ENCODE measurements around the gene MLEC. TPM values are rescaled to one million over a fixed set of nuclear protein-coding genes. Genes with fewer than 3 reads are reported as not detected.

The MLEC gene
- total RNA-seq, 3 donors from 2014 or later: 67.6 to 75.4 (median 67.8) TPM

DNA sequence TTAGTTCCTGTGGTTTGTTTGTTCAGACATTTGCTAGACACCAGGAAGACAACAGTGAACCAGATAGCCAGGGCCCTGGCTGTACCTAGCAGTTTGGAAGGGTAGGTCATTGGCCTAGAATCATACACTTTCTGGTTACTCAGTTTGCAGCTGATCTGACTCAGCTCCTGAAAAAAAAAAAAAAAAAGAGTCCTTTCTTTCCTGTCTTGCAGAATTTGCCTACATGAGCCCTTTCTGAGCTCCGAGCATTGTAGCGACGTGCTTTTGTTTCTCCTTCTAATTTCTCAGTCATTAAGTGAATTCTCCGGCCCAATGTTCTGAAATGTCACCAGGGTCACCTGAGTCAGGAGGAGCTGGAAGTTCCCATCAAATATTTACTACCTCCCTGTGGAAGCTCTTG lies 44.1 kb upstream of the MLEC start:
- TF ChIP-seq POLR2A (IDR thresholded peaks at IDR 0.05) (no peak), POLR2AphosphoS5 (IDR thresholded peaks at IDR 0.05) (no peak)
- TF ChIP-seq, protein P1, sequence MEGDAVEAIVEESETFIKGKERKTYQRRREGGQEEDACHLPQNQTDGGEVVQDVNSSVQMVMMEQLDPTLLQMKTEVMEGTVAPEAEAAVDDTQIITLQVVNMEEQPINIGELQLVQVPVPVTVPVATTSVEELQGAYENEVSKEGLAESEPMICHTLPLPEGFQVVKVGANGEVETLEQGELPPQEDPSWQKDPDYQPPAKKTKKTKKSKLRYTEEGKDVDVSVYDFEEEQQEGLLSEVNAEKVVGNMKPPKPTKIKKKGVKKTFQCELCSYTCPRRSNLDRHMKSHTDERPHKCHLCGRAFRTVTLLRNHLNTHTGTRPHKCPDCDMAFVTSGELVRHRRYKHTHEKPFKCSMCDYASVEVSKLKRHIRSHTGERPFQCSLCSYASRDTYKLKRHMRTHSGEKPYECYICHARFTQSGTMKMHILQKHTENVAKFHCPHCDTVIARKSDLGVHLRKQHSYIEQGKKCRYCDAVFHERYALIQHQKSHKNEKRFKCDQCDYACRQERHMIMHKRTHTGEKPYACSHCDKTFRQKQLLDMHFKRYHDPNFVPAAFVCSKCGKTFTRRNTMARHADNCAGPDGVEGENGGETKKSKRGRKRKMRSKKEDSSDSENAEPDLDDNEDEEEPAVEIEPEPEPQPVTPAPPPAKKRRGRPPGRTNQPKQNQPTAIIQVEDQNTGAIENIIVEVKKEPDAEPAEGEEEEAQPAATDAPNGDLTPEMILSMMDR (IDR thresholded peaks at IDR 0.05): no peak
- no peak for DNase-seq (ENCODE audit: low spot score in 2 of 2)
- peaks cover 6 to 13% of the 10 kb centered on the region in 2 donors for H3K4me1 ChIP-seq
- no peaks in the 10 kb centered on the region for H3K9me3 ChIP-seq
- no peak overlapping the region for H3K27ac ChIP-seq
- H3K4me3 ChIP-seq: no peak overlapping the region
- intact Hi-C loops (cut with DNase I; ENCODE audit: low total_unique reads): no loop called here
- peaks cover 3 to 62% of the 10 kb centered on the region in 2 donors for H3K27me3 ChIP-seq
- no peaks in the 10 kb centered on the region for H3K36me3 ChIP-seq

DNA sequence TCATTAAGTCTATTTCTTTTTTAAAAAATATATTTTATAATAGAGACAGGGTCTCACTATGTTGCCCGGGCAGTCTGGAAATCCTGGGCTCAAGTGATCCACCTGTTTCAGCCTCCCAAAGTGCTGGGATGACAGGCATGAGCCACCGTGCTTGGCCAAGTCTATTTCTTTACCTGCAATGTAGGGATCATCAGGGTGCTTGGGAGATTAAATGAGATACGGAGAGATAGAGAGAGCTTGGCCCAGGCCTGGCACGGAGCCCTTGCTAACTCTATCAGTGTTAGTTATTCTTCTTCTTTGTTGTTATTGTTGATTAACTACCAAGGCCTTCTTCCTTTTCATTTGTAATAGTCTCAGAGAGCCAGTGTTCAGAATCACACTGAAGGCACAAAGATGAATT lies 43.4 kb upstream of the MLEC start:
- Histone ChIP-seq H3K27me3 (peaks cover 3 to 62% of the 10 kb centered on the region in 2 donors), H3K4me1 (peaks cover 6 to 13% of the 10 kb centered on the region in 2 donors), H3K4me3 (no peak overlapping the region), H3K27ac (no peak overlapping the region), H3K9me3 (no peaks in the 10 kb centered on the region), H3K36me3 (no peaks in the 10 kb centered on the region)
- TF ChIP-seq, protein P1 (IDR thresholded peaks at IDR 0.05): no peak
- no peak for TF ChIP-seq POLR2A (IDR thresholded peaks at IDR 0.05)
- DNase-seq (ENCODE audit: low spot score in 2 of 2): no peak
- intact Hi-C loops (cut with DNase I; ENCODE audit: low total_unique reads): no loop called here

- Histone ChIP-seq H3K4me3 (no peak overlapping the region), H3K36me3 (no peaks in the 10 kb centered on the region), H3K27ac (no peak overlapping the region), H3K9me3 (no peaks in the 10 kb centered on the region), H3K27me3 (peaks cover 3 to 63% of the 10 kb centered on the region in 2 donors), H3K4me1 (peaks cover 5 to 6% of the 10 kb centered on the region in 2 donors)
- intact Hi-C loops (cut with DNase I; ENCODE audit: low total_unique reads): no loop called here
- TF ChIP-seq POLR2A (IDR thresholded peaks at IDR 0.05) (no peak), POLR2AphosphoS5 (IDR thresholded peaks at IDR 0.05) (no peak)
- TF ChIP-seq, protein P1 (IDR thresholded peaks at IDR 0.05): no peak
- no peak for DNase-seq (ENCODE audit: low spot score in 2 of 2)
Observed at GRCh38 chr12:120646044-120646443, 40.9 kb upstream of the MLEC start.

DNA sequence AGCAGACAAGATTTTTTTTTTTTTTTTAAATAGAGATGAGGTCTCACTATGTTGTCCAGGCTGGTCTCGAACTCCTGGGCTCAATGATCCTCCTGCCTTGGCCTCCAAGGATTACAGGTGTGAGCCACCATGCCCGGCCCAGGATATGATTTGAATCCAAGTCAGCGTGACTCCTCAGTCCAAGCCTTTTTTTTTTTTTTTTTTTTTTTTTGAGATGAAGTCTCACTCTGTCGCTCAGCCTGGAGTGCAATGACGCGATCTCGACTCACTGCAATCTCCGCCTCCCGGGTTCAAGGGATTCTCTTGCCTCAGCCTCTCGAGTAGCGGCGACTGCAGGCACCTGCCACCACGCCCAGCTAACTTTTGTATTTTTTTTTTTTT lies 39.6 kb upstream of the MLEC start:
- DNase-seq (ENCODE audit: low spot score in 2 of 2): no peak
- H3K36me3 ChIP-seq: no peaks in the 10 kb centered on the region
- H3K4me3 ChIP-seq: no peak overlapping the region
- intact Hi-C loops (cut with DNase I; ENCODE audit: low total_unique reads): no loop called here
- no peaks in the 10 kb centered on the region for H3K4me1 ChIP-seq
- no peaks in the 10 kb centered on the region for H3K9me3 ChIP-seq
- TF ChIP-seq POLR2AphosphoS5 (IDR thresholded peaks at IDR 0.05): no peak
- TF ChIP-seq, protein P1 (IDR thresholded peaks at IDR 0.05): no peak
- no peak for TF ChIP-seq POLR2A (IDR thresholded peaks at IDR 0.05)
- no peak overlapping the region for H3K27ac ChIP-seq
- H3K27me3 ChIP-seq: peaks cover 0 to 50% of the 10 kb centered on the region in 2 donors

DNA sequence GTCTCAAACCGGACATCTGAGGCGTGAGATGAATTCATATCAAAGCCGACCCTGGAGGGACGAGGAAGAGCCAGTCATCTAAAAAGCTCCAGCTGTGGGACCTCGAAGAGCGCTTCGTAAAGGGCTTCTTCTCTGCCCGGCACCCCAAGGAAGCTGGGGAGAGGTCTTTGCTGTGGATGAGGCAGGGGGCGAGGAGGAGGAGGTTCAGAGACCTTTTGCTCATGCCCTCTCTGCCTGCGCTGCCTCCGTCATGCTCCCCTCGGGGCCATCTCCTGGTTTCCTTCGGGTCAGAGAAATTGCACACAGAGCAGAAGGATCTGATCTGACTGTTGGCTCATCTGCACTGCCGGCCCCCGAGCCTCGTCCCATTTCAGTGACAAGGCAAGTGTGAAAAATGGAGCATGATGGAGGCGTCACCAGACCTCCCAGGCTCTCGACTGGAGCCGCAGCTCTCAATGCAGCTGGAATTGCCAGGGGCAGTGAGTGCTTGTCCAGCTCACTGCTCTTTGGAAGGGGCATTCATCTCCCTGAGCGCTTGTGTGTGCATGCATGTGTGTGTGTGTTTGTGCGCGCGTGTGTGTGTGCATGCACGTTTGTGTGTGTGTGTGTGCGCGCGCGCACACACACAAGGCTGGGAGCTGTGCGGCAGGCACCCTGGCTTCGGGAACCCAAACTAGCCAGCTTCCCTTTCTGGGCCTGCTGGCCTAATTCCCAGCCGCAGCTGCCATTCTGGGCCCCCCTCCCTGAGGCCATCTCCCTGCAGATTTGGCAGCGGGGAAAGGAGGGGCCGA lies 37.3 kb upstream of the MLEC start:
- Histone ChIP-seq H3K27ac (peak overlapping the region in 1 of 2 donors; percentile 52), H3K9me3 (no peaks in the 10 kb centered on the region), H3K4me1 (no peaks in the 10 kb centered on the region), H3K4me3 (peak overlapping the region; percentile 28 to 63 (median 36)), H3K27me3 (peaks cover 3 to 46% of the 10 kb centered on the region in 2 donors), H3K36me3 (no peaks in the 10 kb centered on the region)
- intact Hi-C loops (cut with DNase I; ENCODE audit: low total_unique reads): no loop called here
- DNase-seq (ENCODE audit: low spot score in 2 of 2): no peak
- TF ChIP-seq, protein P1 (IDR thresholded peaks at IDR 0.05): no peak
- no peak for TF ChIP-seq POLR2A (IDR thresholded peaks at IDR 0.05)
- TF ChIP-seq POLR2AphosphoS5 (IDR thresholded peaks at IDR 0.05): no peak

Data from breast epithelium (tissue), 4 donors.